A673 (cell line): ENCODE results near the gene CNNM3.

Experiments
- EZH2 ChIP-seq: fragments of 200-600 bp; sonication (generic); IDR thresholded peaks from 2 replicates; pipeline ENCODE4 v1.6.1; 2017; ENCODE audit warnings: borderline replicate concordance, low read depth, mild to moderate bottlenecking, mixed read lengths, antibody characterized with exemption, low read length; ENCODE audit not compliant: poor library complexity, severe bottlenecking
- TF ChIP-seq, protein P1 (sequence below): fragments of 300-800, 200-600 bp; sonication (generic); conservative IDR thresholded peaks from 2 replicates; pipeline ENCODE4 v1.5.1; 2017; ENCODE audit warnings: low read depth, mild to moderate bottlenecking, antibody characterized with exemption, low read length, moderate library complexity, mixed read lengths

DNA sequence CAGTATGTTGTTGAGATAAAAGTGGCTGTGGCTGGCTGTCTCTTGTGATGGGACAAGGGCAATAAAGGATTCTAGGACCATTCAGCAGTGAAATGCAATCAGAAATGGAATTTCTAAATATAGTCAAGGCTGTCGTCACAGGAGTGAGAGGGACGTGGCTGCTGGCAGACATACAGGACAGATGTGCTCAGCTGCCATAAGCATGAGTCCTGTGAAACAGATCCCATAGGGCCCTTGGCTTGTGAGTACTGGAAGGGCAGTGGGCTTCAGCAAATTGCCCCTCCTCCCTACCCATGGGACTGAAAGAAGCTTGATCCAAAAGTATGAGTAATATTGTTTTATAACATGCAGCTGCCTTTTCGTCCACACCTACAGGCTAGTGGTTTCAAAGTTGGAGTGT is 4.2 kb upstream of the CNNM3 start:
- TF ChIP-seq, protein P1, sequence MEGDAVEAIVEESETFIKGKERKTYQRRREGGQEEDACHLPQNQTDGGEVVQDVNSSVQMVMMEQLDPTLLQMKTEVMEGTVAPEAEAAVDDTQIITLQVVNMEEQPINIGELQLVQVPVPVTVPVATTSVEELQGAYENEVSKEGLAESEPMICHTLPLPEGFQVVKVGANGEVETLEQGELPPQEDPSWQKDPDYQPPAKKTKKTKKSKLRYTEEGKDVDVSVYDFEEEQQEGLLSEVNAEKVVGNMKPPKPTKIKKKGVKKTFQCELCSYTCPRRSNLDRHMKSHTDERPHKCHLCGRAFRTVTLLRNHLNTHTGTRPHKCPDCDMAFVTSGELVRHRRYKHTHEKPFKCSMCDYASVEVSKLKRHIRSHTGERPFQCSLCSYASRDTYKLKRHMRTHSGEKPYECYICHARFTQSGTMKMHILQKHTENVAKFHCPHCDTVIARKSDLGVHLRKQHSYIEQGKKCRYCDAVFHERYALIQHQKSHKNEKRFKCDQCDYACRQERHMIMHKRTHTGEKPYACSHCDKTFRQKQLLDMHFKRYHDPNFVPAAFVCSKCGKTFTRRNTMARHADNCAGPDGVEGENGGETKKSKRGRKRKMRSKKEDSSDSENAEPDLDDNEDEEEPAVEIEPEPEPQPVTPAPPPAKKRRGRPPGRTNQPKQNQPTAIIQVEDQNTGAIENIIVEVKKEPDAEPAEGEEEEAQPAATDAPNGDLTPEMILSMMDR, result no peak
- TF ChIP-seq EZH2, result no peak
